Adrenal gland (tissue), 12 donors: ENCODE measurements around the gene FMN2. TPM values are rescaled to one million over a fixed set of nuclear protein-coding genes. Genes with fewer than 3 reads are reported as not detected.
A peak's percentile ranks its signal among the peaks of the same experiment; 100 is the strongest.

ENCODE experiments used
- DNase-seq, 7 donors: peaks; one replicate each; pipeline ENCODE4 v3.0.0-alpha.2; 2019 to 2020
- H3K27ac ChIP-seq, 5 donors: fragments of 200-600 bp; sonication (generic) in 4 of 5; 1 replicate in 3 of 5; 2 replicates in 2 of 5; pipeline versions ENCODE4 v1.5.1 to v1.8.0; 2016 to 2020; ENCODE audit warnings: mild to moderate bottlenecking in 1 of 5
- H3K27me3 ChIP-seq: fragments of 200-600 bp; 2 replicates; pipeline ENCODE4 v1.8.0; 2021
- H3K36me3 ChIP-seq, 2 donors: fragments of 200-600 bp; replicated peaks in 1 of 2; 1 replicate in 1 of 2; 2 replicates in 1 of 2; pipeline versions ENCODE4 v1.5.1 to v1.8.0; 2018 to 2022
- H3K4me1 ChIP-seq, 2 donors: fragments of 200-600 bp; replicated peaks in 1 of 2; 1 replicate in 1 of 2; 2 replicates in 1 of 2; pipeline versions ENCODE4 v1.5.1 to v1.8.0; 2018 to 2021
- H3K4me3 ChIP-seq, 4 donors: fragments of 200-600 bp; sonication (generic) in 3 of 4; one replicate each; pipeline ENCODE4 v1.5.1; 2016 to 2018
- H3K9me3 ChIP-seq, 3 donors: fragments of 200-600 bp; sonication (generic) in 1 of 3; replicated peaks in 1 of 3; 1 replicate in 2 of 3; 2 replicates in 1 of 3; pipeline versions ENCODE4 v1.5.1 to v1.8.0; 2016 to 2021
- POLR2A ChIP-seq, 2 donors: fragments of 450-650 bp; IDR thresholded peaks; one replicate each; pipeline ENCODE4 v1.6.1; 2017; ENCODE audit warnings: antibody characterized with exemption in 2 of 2, mild to moderate bottlenecking in 2 of 2, moderate library complexity in 1 of 2
- WGBS, 4 donors: extraction: QIAGEN DNeasy Blood & Tissue Kit in 2 of 4; methylation state at CpG; one replicate each; pipeline versions ENCODE4 v1.1.5 to v1.1.7; 2013 to 2017; 5-methylcytosine and 5-hydroxymethylcytosine counted together
- intact Hi-C, 2 donors: fragments of 100-400 bp; cut with DNase I; formaldehyde crosslinking; loops; one replicate each; pipeline versions ENCODE4 v1.14.1 to v1.15.0; 2022 to 2023
- polyA plus RNA-seq, 3 donors: library from polyadenylated mRNA; stranded (reverse); fragments of 200-250 nt in 2 of 3; fragments of 350-450 nt in 1 of 3; fragmentation: Illumina TruSeq in 1 of 3; extraction: RNeasy Lipid Tissue Mini Kit (QIAGEN cat#74804) in 1 of 3; gene quantifications; one replicate each; pipeline ENCODE4 v1.2.3, GENCODE V29; 2013 to 2014
- total RNA-seq, 9 donors: library from RNA; depleted of rRNA in 4 of 9; stranded (reverse); fragments of >200 nt in 4 of 9; fragments of 120-200 nt in 1 of 9; fragmentation: NEBNext Ultra II Directional in 1 of 9; extraction: Animal tissue kit (Norgen Biotek cat#: 25700) in 1 of 9; gene quantifications; one replicate each; pipeline versions ENCODE4 v1.1.0 to v1.2.4, GENCODE V29; 2013 to 2023
- TF ChIP-seq, protein P1 (sequence below), 6 experiments: fragments of 450-650 bp in 4 of 6; fragments of 200-600 bp in 2 of 6; sonication (generic) in 1 of 6; IDR thresholded peaks; 1 replicate in 5 of 6; 2 replicates in 1 of 6; pipeline versions ENCODE4 v1.5.1 to v1.8.0; 2016 to 2021; ENCODE audit warnings: antibody characterized with exemption in 6 of 6, mild to moderate bottlenecking in 2 of 6, moderate library complexity in 1 of 6
- donor health status: healthy with polysubstance abuse.
- donor health status: Bipolar disorder and iron deficiency.
- donor health status: DM: yes; HTN: yes; CAD: no.
- donor health status: DM: no; HTN: no; CAD: no.
- donor health status: DM: no; HTN: no; CAD: no.
- donor health status: DM: yes; HTN: yes; CAD: no.

The FMN2 gene
- total and polyA plus RNA-seq, 12 donors = 0.69 to 9.8 (median 3.1) TPM

DNA sequence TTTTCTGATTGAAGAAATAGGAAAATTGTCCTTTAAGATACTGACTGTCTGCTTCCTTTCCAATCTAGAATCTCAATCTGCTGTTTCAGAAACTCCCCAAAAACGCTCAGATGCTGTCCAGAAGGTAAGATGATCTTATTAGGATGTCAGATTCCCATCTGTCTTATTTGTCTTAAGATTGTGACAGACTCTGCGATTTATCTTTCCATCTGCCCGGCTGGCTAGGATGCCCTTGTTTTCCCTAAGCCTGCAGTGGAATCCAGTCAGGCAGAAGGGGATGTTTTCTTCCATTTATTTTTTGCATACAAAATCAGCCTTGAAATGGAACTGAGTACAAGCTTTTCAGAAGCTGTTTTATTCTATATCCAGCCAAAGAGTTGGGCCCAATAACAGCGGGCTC, 96.5 kb downstream of the FMN2 start:
- DNase-seq = no peak
- H3K36me3 ChIP-seq = no peaks in the 10 kb centered on the region
- intact Hi-C loops = loop anchor here in 1 of 2 donors (10.0 kb wide), 1 partner anchor 507 kb away; no protein-coding TSS in a partner anchor
- H3K4me1 ChIP-seq = no peaks in the 10 kb centered on the region
- H3K27me3 ChIP-seq = no peaks in the 10 kb centered on the region
- TF ChIP-seq, protein P1, sequence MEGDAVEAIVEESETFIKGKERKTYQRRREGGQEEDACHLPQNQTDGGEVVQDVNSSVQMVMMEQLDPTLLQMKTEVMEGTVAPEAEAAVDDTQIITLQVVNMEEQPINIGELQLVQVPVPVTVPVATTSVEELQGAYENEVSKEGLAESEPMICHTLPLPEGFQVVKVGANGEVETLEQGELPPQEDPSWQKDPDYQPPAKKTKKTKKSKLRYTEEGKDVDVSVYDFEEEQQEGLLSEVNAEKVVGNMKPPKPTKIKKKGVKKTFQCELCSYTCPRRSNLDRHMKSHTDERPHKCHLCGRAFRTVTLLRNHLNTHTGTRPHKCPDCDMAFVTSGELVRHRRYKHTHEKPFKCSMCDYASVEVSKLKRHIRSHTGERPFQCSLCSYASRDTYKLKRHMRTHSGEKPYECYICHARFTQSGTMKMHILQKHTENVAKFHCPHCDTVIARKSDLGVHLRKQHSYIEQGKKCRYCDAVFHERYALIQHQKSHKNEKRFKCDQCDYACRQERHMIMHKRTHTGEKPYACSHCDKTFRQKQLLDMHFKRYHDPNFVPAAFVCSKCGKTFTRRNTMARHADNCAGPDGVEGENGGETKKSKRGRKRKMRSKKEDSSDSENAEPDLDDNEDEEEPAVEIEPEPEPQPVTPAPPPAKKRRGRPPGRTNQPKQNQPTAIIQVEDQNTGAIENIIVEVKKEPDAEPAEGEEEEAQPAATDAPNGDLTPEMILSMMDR (IDR thresholded peaks at IDR 0.05) = no peak
- no peak for TF ChIP-seq POLR2A (IDR thresholded peaks at IDR 0.05)
- no peak overlapping the region for H3K27ac ChIP-seq
- H3K9me3 ChIP-seq = no peaks in the 10 kb centered on the region
- 66 to 77% (median 67%) methylated on average over 4 of the region's 4 CpGs for WGBS, 4 donors
- H3K4me3 ChIP-seq = no peak overlapping the region

DNA sequence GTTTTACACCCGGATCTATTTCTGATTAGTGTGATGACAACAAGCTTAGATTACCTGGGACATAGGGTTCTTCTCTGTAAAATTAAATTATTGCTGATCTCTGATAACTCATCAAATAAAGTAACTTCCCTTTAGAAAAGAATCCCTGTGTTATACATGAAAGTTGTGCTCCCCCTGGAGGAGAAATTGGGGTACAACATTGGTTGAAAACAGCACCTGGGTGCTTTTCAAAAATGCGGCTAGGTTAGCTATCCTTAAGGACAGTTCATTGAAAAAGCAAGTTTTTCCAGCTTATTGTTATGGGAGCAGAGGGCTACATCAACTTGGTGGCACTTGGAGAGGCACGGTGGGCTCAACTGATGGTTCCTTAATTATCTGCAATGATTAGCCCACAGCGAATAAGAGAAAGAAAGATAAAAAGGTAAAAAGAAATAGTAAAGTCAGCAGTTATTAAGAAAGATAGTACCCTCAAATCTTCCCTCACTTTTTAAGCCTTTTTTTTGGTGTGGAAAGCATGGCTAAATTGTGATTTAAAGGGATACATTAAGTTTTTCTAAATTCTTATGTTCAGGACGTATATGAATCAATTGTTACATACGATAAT, 97.8 kb downstream of the FMN2 start:
- TF ChIP-seq POLR2A (IDR thresholded peaks at IDR 0.05) = no peak
- TF ChIP-seq, protein P1 (IDR thresholded peaks at IDR 0.05) = peak; percentile 54 to 77 (median 65)
- 41 to 44% (median 42%) methylated on average over 6 of the region's 6 CpGs for WGBS, 4 donors
- no peaks in the 10 kb centered on the region for H3K36me3 ChIP-seq
- peak in 5 of 7 donors; percentile 20 to 54 (median 45) for DNase-seq
- intact Hi-C loops = loop anchor here in 1 of 2 donors (10.0 kb wide), 1 partner anchor 505 kb away; no protein-coding TSS in a partner anchor
- H3K27ac ChIP-seq = no peak overlapping the region
- H3K9me3 ChIP-seq = no peaks in the 10 kb centered on the region
- H3K4me1 ChIP-seq = no peaks in the 10 kb centered on the region
- no peak overlapping the region for H3K4me3 ChIP-seq
- H3K27me3 ChIP-seq = no peaks in the 10 kb centered on the region

DNA sequence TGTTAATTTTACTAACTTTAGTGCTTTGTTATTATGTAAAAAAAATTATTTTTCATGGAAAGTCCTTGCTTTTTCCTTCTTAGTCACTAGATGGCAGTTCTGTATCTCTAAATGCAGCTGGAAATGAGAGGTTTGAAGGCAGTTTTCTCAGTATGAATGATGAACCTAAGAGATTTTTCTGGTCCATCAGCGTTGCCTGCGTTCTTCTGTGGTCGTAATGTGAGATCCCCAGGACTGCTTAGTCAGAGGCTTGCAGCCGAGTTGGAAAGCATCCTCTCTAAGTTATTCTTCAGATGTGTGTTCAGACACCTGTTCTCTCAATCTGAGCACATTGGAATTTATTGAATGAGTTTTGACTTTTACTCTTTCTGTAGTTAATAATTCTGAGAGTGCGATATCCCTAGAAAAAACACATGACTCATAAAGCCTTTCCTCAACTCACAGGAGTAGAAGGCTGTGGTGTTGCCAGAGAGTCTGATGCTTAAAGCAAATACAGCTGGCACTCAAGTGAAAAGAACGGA, 99.3 kb downstream of the FMN2 start:
- Histone ChIP-seq H3K4me3 (no peak overlapping the region), H3K27ac (no peak overlapping the region), H3K27me3 (no peaks in the 10 kb centered on the region), H3K4me1 (no peaks in the 10 kb centered on the region), H3K36me3 (no peaks in the 10 kb centered on the region), H3K9me3 (no peaks in the 10 kb centered on the region)
- intact Hi-C loops = no loop called here
- DNase-seq = peak in 3 of 7 donors; percentile 17 to 22 (median 20)
- 17 to 25% (median 18%) methylated on average over 6 of the region's 6 CpGs for WGBS, 4 donors
- TF ChIP-seq, protein P1 (IDR thresholded peaks at IDR 0.05) = peak; percentile 20 to 56 (median 43)
- TF ChIP-seq POLR2A (IDR thresholded peaks at IDR 0.05) = no peak

DNA sequence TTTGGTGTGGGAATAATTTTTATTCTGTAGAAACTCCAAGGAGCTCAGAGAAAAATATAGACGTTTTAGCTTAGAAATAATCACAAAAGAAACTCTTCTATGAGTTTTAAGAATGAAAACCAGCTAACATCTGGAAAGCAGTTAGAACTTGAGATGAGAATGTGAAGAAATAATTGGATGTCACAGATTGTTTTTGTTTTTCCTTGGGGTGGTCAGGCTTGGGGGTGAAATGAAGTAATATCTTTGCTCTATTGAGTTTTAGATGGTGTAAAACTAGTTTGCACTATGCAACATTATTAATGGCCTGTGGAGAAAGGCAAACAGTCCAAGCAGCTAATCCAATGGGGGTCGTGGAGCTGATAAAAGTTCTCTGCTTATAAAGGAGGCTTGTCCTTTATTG, 101.2 kb downstream of the FMN2 start:
- no peak for TF ChIP-seq POLR2A (IDR thresholded peaks at IDR 0.05)
- TF ChIP-seq, protein P1 (IDR thresholded peaks at IDR 0.05) = no peak
- H3K4me1 ChIP-seq = no peaks in the 10 kb centered on the region
- no peak overlapping the region for H3K27ac ChIP-seq
- WGBS, 4 donors = 47 to 53% (median 51%) methylated on average over 2 of the region's 2 CpGs
- no peaks in the 10 kb centered on the region for H3K27me3 ChIP-seq
- no peak overlapping the region for H3K4me3 ChIP-seq
- no peaks in the 10 kb centered on the region for H3K9me3 ChIP-seq
- DNase-seq = no peak
- intact Hi-C loops = no loop called here
- no peaks in the 10 kb centered on the region for H3K36me3 ChIP-seq
